Peyer's patch (tissue), 4 donors: ENCODE data around the gene EFHC1.

Experiments
- CTCF ChIP-seq, 6 experiments: fragments of 450-650 bp in 4 of 6; fragments of 200-600 bp in 2 of 6; sonication (generic) in 1 of 6; IDR thresholded peaks; one replicate each; pipeline ENCODE4 v1.5.1; 2017 to 2019; ENCODE audit warnings: antibody characterized with exemption in 6 of 6, mild to moderate bottlenecking in 3 of 6, moderate library complexity in 1 of 6
- POLR2A ChIP-seq, 2 donors: fragments of 450-650 bp; IDR thresholded peaks; one replicate each; pipeline ENCODE4 v1.5.1; 2017; ENCODE audit warnings: antibody characterized with exemption in 2 of 2, mild to moderate bottlenecking in 2 of 2, moderate library complexity in 2 of 2

GRCh38 chr6:52516269-52516668, 96.1 kb downstream of the EFHC1 start:
- TF ChIP-seq POLR2A (IDR thresholded peaks at IDR 0.05) (no peak), CTCF (IDR thresholded peaks at IDR 0.05) (no peak)
